ENCODE measurements around the gene DNPH1.
A peak's percentile ranks its signal among the peaks of the same experiment; 100 is the strongest.

DNPH1 gene

DNA sequence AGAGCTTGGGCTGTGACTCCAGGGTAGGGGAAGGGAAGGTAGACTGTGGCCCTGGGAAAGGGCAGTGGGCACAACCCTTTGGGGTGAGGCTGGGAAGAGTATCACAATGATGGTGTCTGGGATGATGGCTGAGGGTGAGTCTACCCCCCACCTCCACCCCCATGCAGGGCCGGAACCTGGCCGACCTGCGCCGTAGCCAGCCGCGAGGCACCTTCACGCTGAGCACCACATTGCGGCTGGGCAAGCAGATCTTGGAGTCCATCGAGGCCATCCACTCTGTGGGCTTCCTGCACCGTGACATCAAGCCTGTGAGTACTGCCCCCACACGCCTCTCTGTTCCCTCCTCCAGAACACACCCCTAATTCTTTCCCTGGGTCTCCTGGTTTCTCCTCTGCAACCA lies 24.1 kb upstream of the DNPH1 start:
- peaks cover 0 to 4% (median 0%) of the 10 kb centered on the region in 4 experiments for H3K4me1 ChIP-seq (ENCODE audit: control extremely low read depth in 1 of 4, control insufficient read depth in 4 of 4, insufficient read depth in 4 of 4, low read length in 3 of 4)
- no peaks in the 10 kb centered on the region for H3K9me3 ChIP-seq (ENCODE audit: control extremely low read depth in 1 of 5, control insufficient read depth in 4 of 5, insufficient read depth in 2 of 5, low read depth in 1 of 5, low read length in 4 of 5)
- 97% methylated on average over 10 of the region's 11 CpGs for WGBS (ENCODE audit: insufficient coverage)
- no peak overlapping the region for H3K4me3 ChIP-seq (ENCODE audit: control insufficient read depth in 1 of 7, extremely low read depth in 1 of 7, insufficient read depth in 4 of 7, low read depth in 2 of 7, low read length in 6 of 7)
- no peak for DNase-seq
- ChIA-PET CTCF (interaction anchor here (0.6 to 1.7 kb wide), 5 partner anchors 25 to 203 kb away, joined by 3 to 5 read pairs (median 4); partner anchors contain the start of genes CRIP3 and DNPH1), POLR2A (no interaction called here)
- H3K36me3 ChIP-seq (ENCODE audit: control insufficient read depth in 4 of 4, insufficient read depth in 4 of 4, low read length in 3 of 4), result no peaks in the 10 kb centered on the region
- no peak overlapping the region for H3K27ac ChIP-seq (ENCODE audit: insufficient read depth in 1 of 2, low read depth in 1 of 2, low read length in 2 of 2, poor library complexity in 1 of 2, severe bottlenecking in 2 of 2)
- H3K27me3 ChIP-seq (replicated peaks in 2 of 5; ENCODE audit: control insufficient read depth in 4 of 5, insufficient read depth in 5 of 5, low read length in 4 of 5), result peaks cover 0 to 36% (median 17%) of the 10 kb centered on the region in 5 experiments

DNA sequence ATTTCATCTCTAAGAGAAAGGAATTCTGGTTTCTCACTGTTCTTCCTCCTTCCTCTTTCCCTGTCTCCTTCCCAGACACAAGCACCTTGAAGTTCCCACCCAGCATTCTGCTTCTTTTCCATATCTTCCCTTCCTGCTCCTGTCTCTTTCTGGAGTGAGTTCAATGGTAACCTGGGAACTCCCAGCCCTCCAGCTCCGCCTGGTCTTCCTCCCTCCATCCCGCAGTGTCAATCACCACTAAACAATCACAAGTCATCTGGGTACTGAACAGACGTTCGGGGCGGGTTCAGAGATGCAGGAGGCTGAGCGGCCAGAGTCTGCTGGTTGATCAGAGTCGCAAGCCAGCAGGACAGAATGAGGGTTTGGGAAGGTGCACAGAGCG lies 21.7 kb upstream of the DNPH1 start:
- DNase-seq, result no peak
- 0% methylated on average over 2 of the region's 8 CpGs for WGBS (ENCODE audit: insufficient coverage)
- Histone ChIP-seq H3K9me3 (ENCODE audit: control extremely low read depth in 1 of 5, control insufficient read depth in 4 of 5, insufficient read depth in 2 of 5, low read depth in 1 of 5, low read length in 4 of 5) (no peaks in the 10 kb centered on the region), H3K36me3 (ENCODE audit: control insufficient read depth in 4 of 4, insufficient read depth in 4 of 4, low read length in 3 of 4) (no peaks in the 10 kb centered on the region), H3K4me3 (ENCODE audit: control insufficient read depth in 1 of 7, extremely low read depth in 1 of 7, insufficient read depth in 4 of 7, low read depth in 2 of 7, low read length in 6 of 7) (no peak overlapping the region), H3K27ac (ENCODE audit: insufficient read depth in 1 of 2, low read depth in 1 of 2, low read length in 2 of 2, poor library complexity in 1 of 2, severe bottlenecking in 2 of 2) (no peak overlapping the region), H3K4me1 (ENCODE audit: control extremely low read depth in 1 of 4, control insufficient read depth in 4 of 4, insufficient read depth in 4 of 4, low read length in 3 of 4) (peaks cover 0 to 20% (median 12%) of the 10 kb centered on the region in 4 experiments), H3K27me3 (replicated peaks in 2 of 5; ENCODE audit: control insufficient read depth in 4 of 5, insufficient read depth in 5 of 5, low read length in 4 of 5) (peaks cover 0 to 39% (median 20%) of the 10 kb centered on the region in 5 experiments)
- POLR2A ChIA-PET, result no interaction called here
- CTCF ChIA-PET, result interaction anchor here (1.0 to 2.4 kb wide), 4 partner anchors 10 to 30 kb away, joined by 3 to 13 read pairs (median 5); partner anchors contain the start of gene DNPH1

DNA sequence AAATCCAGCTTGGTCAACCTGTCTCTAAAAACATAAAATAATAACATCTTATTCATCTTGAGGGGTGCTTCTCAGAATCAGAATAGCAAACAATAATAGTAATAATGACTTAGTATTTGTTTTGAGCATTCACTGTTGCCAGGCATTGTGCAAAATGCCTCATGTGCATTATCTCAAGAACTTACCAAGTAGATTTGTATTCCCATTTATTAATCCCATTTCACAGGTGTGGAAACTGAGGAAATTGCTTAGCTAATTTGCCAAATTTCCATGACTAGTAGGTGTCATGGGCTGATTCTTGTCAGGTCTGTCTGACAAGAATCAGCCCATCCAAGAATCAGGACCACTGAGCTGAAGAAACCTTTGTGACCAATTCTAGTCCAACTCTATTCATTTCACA lies 19.5 kb upstream of the DNPH1 start:
- Histone ChIP-seq H3K27ac (ENCODE audit: insufficient read depth in 1 of 2, low read depth in 1 of 2, low read length in 2 of 2, poor library complexity in 1 of 2, severe bottlenecking in 2 of 2) (no peak overlapping the region), H3K4me3 (ENCODE audit: control insufficient read depth in 1 of 7, extremely low read depth in 1 of 7, insufficient read depth in 4 of 7, low read depth in 2 of 7, low read length in 6 of 7) (no peak overlapping the region), H3K27me3 (replicated peaks in 2 of 5; ENCODE audit: control insufficient read depth in 4 of 5, insufficient read depth in 5 of 5, low read length in 4 of 5) (peaks cover 0 to 61% (median 30%) of the 10 kb centered on the region in 5 experiments), H3K9me3 (ENCODE audit: control extremely low read depth in 1 of 5, control insufficient read depth in 4 of 5, insufficient read depth in 2 of 5, low read depth in 1 of 5, low read length in 4 of 5) (no peaks in the 10 kb centered on the region), H3K4me1 (ENCODE audit: control extremely low read depth in 1 of 4, control insufficient read depth in 4 of 4, insufficient read depth in 4 of 4, low read length in 3 of 4) (peaks cover 2 to 22% (median 15%) of the 10 kb centered on the region in 4 experiments), H3K36me3 (ENCODE audit: control insufficient read depth in 4 of 4, insufficient read depth in 4 of 4, low read length in 3 of 4) (no peaks in the 10 kb centered on the region)
- no peak for DNase-seq
- POLR2A ChIA-PET, result no interaction called here
- CTCF ChIA-PET, result interaction anchor here (1.3 kb wide), 1 partner anchor 38 kb away, joined by 3 read pairs; no protein-coding TSS in a partner anchor

DNA sequence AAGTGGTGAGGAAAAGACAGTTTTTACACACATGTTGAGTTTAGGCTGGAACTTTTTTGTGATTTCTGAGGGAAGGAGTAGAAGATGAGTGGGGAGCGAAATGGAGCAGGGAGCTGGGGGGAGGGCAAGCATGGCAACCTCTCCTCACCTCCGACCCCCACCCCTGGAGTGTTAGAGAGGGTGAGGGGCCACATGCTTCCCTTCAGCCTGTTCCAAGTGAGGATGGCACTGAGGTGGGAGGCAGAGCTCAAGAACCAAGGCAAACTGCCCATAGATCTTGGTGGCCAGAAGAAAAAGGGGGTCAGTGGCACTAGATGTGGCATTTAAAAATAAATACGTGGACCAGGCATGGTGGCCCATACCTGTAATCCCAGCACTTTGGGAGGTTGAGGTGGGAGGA lies 18.8 kb upstream of the DNPH1 start:
- no peaks in the 10 kb centered on the region for H3K36me3 ChIP-seq (ENCODE audit: control insufficient read depth in 4 of 4, insufficient read depth in 4 of 4, low read length in 3 of 4)
- peaks cover 2 to 22% (median 15%) of the 10 kb centered on the region in 4 experiments for H3K4me1 ChIP-seq (ENCODE audit: control extremely low read depth in 1 of 4, control insufficient read depth in 4 of 4, insufficient read depth in 4 of 4, low read length in 3 of 4)
- WGBS (ENCODE audit: insufficient coverage), result 90% methylated on average over 2 of the region's 3 CpGs
- H3K9me3 ChIP-seq (ENCODE audit: control extremely low read depth in 1 of 5, control insufficient read depth in 4 of 5, insufficient read depth in 2 of 5, low read depth in 1 of 5, low read length in 4 of 5), result no peaks in the 10 kb centered on the region
- H3K27ac ChIP-seq (ENCODE audit: insufficient read depth in 1 of 2, low read depth in 1 of 2, low read length in 2 of 2, poor library complexity in 1 of 2, severe bottlenecking in 2 of 2), result no peak overlapping the region
- CTCF ChIA-PET, result interaction anchor here (1.3 kb wide), 1 partner anchor 38 kb away, joined by 3 read pairs; no protein-coding TSS in a partner anchor
- peaks cover 0 to 60% (median 32%) of the 10 kb centered on the region in 5 experiments for H3K27me3 ChIP-seq (replicated peaks in 2 of 5; ENCODE audit: control insufficient read depth in 4 of 5, insufficient read depth in 5 of 5, low read length in 4 of 5)
- POLR2A ChIA-PET, result no interaction called here
- peak overlapping the region in 5 of 7 experiments; percentile 74 to 91 (median 78) for H3K4me3 ChIP-seq (ENCODE audit: control insufficient read depth in 1 of 7, extremely low read depth in 1 of 7, insufficient read depth in 4 of 7, low read depth in 2 of 7, low read length in 6 of 7)
- no peak for DNase-seq

DNA sequence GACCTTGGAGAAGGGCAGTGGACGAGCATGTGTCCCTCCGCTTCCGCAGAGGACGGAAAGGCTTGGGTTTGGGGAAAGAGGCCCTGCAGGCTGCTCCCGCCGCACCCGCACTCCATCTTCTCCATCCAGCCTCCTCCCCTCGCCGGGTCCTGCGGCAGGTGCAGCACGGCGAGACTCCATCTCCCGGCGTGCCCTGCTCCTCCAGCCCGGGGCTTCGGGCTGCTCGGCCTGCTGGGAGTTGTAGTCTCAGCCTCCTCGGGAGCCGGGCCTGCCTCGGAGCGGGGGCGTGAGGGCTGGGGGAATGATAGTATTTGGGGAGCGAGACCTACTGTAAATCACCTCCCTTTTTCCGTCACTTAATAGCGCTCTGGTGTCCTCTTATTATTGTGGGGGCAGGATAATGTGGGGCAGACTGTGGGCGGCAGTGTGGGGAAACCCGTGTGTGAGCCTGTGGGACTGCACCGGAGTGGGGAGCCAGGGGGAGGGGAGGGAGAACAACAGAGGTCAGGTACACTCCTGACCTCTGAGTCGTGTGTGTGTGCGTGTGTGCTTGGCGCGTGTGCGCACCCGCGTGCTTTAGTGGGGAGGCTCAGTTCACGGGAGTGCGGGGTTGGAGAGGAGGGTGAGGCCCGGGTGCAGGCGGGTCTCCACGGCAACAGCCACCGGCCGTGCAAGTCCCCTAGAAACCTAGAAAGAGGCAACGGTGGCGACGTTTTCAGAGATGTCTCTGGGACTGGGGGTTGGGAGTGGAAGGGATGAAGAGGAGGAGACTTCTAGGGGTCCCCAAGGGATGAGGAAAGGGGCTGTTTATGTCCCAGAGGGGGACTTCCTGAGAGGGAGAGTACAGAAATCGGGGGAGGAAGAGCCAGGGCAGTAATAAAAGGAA lies 18.1 kb upstream of the DNPH1 start:
- Histone ChIP-seq H3K27me3 (replicated peaks in 2 of 5; ENCODE audit: control insufficient read depth in 4 of 5, insufficient read depth in 5 of 5, low read length in 4 of 5) (peaks cover 2 to 60% (median 37%) of the 10 kb centered on the region in 5 experiments), H3K27ac (ENCODE audit: insufficient read depth in 1 of 2, low read depth in 1 of 2, low read length in 2 of 2, poor library complexity in 1 of 2, severe bottlenecking in 2 of 2) (no peak overlapping the region), H3K36me3 (ENCODE audit: control insufficient read depth in 4 of 4, insufficient read depth in 4 of 4, low read length in 3 of 4) (no peaks in the 10 kb centered on the region), H3K4me1 (ENCODE audit: control extremely low read depth in 1 of 4, control insufficient read depth in 4 of 4, insufficient read depth in 4 of 4, low read length in 3 of 4) (peaks cover 2 to 22% (median 15%) of the 10 kb centered on the region in 4 experiments), H3K9me3 (ENCODE audit: control extremely low read depth in 1 of 5, control insufficient read depth in 4 of 5, insufficient read depth in 2 of 5, low read depth in 1 of 5, low read length in 4 of 5) (no peaks in the 10 kb centered on the region), H3K4me3 (ENCODE audit: control insufficient read depth in 1 of 7, extremely low read depth in 1 of 7, insufficient read depth in 4 of 7, low read depth in 2 of 7, low read length in 6 of 7) (peak overlapping the region; percentile 55 to 91 (median 78))
- 0% methylated on average over 21 of the region's 46 CpGs for WGBS (ENCODE audit: insufficient coverage)
- peak; percentile 57 to 82 (median 76) for DNase-seq
- ChIA-PET POLR2A (no interaction called here), CTCF (interaction anchor here (0.5 to 1.3 kb wide), 4 partner anchors 12 to 103 kb away, joined by 3 read pairs; partner anchors contain the start of gene DNPH1)

DNA sequence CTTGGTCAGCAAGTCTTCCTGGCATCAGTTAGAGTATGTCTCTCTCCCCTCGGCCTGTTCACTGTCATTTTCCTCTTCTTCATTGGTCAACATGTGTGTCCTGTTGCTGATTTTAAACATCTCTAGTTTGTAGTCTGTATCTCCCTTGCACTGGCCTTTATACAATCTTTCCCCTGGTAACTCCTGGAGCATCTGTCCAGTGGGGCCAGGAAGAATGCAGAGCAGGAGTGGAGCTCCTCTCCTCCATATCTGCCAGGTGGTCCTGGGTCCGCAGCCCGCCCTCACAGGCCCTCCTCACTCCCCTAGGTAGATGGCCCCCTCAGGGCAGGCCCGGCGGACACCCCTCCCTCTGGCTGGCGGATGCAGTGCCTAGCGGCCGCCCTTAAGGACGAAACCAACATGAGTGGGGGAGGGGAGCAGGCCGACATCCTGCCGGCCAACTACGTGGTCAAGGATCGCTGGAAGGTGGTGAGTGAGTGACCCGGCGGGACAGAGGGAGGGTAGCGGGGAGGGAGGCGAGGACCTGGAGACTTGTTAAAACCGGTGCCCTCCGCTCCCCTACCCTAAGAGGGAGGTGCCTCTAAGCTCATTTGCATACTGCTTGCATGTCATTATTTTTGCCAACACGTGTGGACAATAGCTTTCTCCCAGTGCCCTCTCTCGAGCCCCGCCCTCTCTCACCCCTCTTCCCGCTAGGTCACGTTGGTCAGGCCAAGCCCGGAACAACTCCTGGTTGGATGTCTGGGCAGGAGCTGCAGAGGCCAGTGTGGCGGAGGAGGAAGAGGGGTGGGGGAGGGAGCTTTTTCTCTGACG lies 17.2 kb upstream of the DNPH1 start:
- no peak overlapping the region for H3K27ac ChIP-seq (ENCODE audit: insufficient read depth in 1 of 2, low read depth in 1 of 2, low read length in 2 of 2, poor library complexity in 1 of 2, severe bottlenecking in 2 of 2)
- no peaks in the 10 kb centered on the region for H3K36me3 ChIP-seq (ENCODE audit: control insufficient read depth in 4 of 4, insufficient read depth in 4 of 4, low read length in 3 of 4)
- H3K27me3 ChIP-seq (replicated peaks in 2 of 5; ENCODE audit: control insufficient read depth in 4 of 5, insufficient read depth in 5 of 5, low read length in 4 of 5), result peaks cover 2 to 61% (median 36%) of the 10 kb centered on the region in 5 experiments
- ChIA-PET CTCF (interaction anchor here (0.8 kb wide), 2 partner anchors 11 to 18 kb away, joined by 3 read pairs; partner anchors contain the start of gene DNPH1), POLR2A (interaction anchor here (0.6 kb wide), 1 partner anchor 12 kb away, joined by 3 read pairs; no protein-coding TSS in a partner anchor)
- no peaks in the 10 kb centered on the region for H3K9me3 ChIP-seq (ENCODE audit: control extremely low read depth in 1 of 5, control insufficient read depth in 4 of 5, insufficient read depth in 2 of 5, low read depth in 1 of 5, low read length in 4 of 5)
- peak overlapping the region; percentile 55 to 91 (median 78) for H3K4me3 ChIP-seq (ENCODE audit: control insufficient read depth in 1 of 7, extremely low read depth in 1 of 7, insufficient read depth in 4 of 7, low read depth in 2 of 7, low read length in 6 of 7)
- peak in 2 of 3 donors; percentile 50 to 55 for DNase-seq
- WGBS (ENCODE audit: insufficient coverage), result 22% methylated on average over 10 of the region's 27 CpGs
- H3K4me1 ChIP-seq (ENCODE audit: control extremely low read depth in 1 of 4, control insufficient read depth in 4 of 4, insufficient read depth in 4 of 4, low read length in 3 of 4), result peaks cover 2 to 20% (median 15%) of the 10 kb centered on the region in 4 experiments
